ENCODE measurements around the gene UBE2R2. TPM values are rescaled to one million over a fixed set of nuclear protein-coding genes. Genes with fewer than 3 reads are reported as not detected.
"Not testable (repeated sequence)": the region's sequence is repeated elsewhere in the genome, so short reads cannot be mapped to it uniquely, and the experiment has no call there.

Gene UBE2R2
- total RNA-seq, 1 donor from 2014 or later, result 36.7 TPM

DNA sequence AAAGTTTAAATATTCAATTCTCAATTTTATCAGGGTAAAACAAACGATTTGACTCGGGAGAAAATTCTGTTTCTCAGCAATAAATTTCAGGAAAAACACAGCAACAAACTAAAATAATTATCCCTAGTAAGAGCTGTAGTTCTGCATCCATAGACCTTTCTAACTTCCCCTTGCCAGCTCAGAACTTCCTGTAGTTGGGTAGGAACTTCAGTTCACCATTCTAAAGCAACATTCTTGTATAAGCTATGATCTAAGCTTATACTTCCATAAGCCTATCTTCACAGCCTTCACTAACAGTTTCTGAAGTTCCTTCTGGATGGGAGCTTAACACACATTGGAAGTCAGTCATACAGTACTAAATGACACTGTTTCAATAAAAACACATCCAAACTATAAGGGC, 135.1 kb downstream of the UBE2R2 start:
- TF ChIP-seq, protein P1, sequence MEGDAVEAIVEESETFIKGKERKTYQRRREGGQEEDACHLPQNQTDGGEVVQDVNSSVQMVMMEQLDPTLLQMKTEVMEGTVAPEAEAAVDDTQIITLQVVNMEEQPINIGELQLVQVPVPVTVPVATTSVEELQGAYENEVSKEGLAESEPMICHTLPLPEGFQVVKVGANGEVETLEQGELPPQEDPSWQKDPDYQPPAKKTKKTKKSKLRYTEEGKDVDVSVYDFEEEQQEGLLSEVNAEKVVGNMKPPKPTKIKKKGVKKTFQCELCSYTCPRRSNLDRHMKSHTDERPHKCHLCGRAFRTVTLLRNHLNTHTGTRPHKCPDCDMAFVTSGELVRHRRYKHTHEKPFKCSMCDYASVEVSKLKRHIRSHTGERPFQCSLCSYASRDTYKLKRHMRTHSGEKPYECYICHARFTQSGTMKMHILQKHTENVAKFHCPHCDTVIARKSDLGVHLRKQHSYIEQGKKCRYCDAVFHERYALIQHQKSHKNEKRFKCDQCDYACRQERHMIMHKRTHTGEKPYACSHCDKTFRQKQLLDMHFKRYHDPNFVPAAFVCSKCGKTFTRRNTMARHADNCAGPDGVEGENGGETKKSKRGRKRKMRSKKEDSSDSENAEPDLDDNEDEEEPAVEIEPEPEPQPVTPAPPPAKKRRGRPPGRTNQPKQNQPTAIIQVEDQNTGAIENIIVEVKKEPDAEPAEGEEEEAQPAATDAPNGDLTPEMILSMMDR (IDR thresholded peaks at IDR 0.05), result no peak
- H3K36me3 ChIP-seq, result peaks cover 34% of the 10 kb centered on the region
- intact Hi-C loops (cut with DNase I), result no loop called here

DNA sequence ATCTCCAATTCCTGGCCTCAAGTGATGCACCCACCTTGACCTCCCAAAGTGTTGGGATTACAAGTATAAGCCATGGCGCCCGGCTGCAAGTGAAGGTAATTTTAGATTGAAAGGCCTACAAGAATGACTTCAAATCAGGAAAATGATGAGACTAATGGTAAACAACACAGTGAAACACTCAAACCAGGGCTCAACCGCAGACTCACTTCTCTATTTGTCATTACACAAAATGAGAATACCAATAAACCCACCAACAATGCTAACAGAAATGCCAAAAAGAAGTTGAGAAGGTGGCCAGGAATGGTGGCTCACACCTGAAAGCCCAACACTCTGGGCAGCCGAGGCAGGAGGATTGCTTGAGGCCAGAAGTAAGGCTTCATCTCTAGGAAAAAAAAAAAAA, 139.6 kb downstream of the UBE2R2 start:
- TF ChIP-seq, protein P1 (IDR thresholded peaks at IDR 0.05), result no peak
- Histone ChIP-seq H3K27ac (no peak overlapping the region), H3K9me3 (no peaks in the 10 kb centered on the region), H3K4me3 (no peak overlapping the region), H3K27me3 (no peaks in the 10 kb centered on the region), H3K4me1 (no peaks in the 10 kb centered on the region), H3K36me3 (peaks cover 50% of the 10 kb centered on the region)
- intact Hi-C loops (cut with DNase I), result no loop called here
- ATAC-seq, result no peak
- DNase-seq, result no peak

More for the DNA sequence above, 135.1 kb downstream of the UBE2R2 start:
- Histone ChIP-seq H3K4me3 (no peak overlapping the region), H3K27me3 (no peaks in the 10 kb centered on the region), H3K4me1 (no peaks in the 10 kb centered on the region), H3K27ac (no peak overlapping the region), H3K9me3 (no peaks in the 10 kb centered on the region)
- DNase-seq (no peak), ATAC-seq (peak; percentile 54)

- H3K4me1 ChIP-seq, result no peaks in the 10 kb centered on the region
- no peaks in the 10 kb centered on the region for H3K27me3 ChIP-seq
- DNase-seq (no peak), ATAC-seq (no peak)
- intact Hi-C loops (cut with DNase I), result no loop called here
- no peak overlapping the region for H3K4me3 ChIP-seq
- H3K9me3 ChIP-seq, result no peaks in the 10 kb centered on the region
- peaks cover 35% of the 10 kb centered on the region for H3K36me3 ChIP-seq
- H3K27ac ChIP-seq, result no peak overlapping the region
- TF ChIP-seq, protein P1 (IDR thresholded peaks at IDR 0.05), result no peak
Measured at GRCh38 chr9:33959725-33960124, 142.8 kb downstream of the UBE2R2 start.

DNA sequence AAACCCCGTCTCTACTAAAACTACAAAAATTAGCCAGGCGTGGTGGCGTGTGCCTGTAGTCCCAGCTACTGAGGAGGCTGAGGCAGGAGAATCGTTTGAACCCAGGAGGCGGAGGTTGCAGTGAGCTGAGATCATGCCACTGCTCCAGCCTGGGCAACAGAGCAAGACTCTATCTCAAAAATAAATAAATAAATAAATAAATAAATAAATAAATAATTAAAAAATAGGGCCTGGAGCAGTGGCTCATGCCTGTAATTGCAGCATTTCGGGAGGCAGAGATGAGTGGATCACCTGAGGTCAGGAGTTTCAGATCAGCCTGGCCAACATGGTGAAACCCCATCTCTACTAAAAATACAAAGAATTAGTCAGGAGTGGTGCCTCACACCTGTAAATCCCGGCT, 145.5 kb downstream of the UBE2R2 start:
- intact Hi-C loops (cut with DNase I); H3K4me3 ChIP-seq; DNase-seq; H3K27me3 ChIP-seq; H3K4me1 ChIP-seq; H3K9me3 ChIP-seq; H3K27ac ChIP-seq; ATAC-seq: not testable (repeated sequence)
- peaks cover 20% of the 10 kb centered on the region for H3K36me3 ChIP-seq

GRCh38 chr9:33964086-33964768, 147.3 kb downstream of the UBE2R2 start:
- ATAC-seq (no peak), DNase-seq (no peak)
- Histone ChIP-seq H3K4me3 (no peak overlapping the region), H3K4me1 (no peaks in the 10 kb centered on the region), H3K9me3 (no peaks in the 10 kb centered on the region), H3K36me3 (peaks cover 15% of the 10 kb centered on the region), H3K27me3 (no peaks in the 10 kb centered on the region), H3K27ac (no peak overlapping the region)
- TF ChIP-seq, protein P1 (IDR thresholded peaks at IDR 0.05), result no peak
- intact Hi-C loops (cut with DNase I), result no loop called here

Other genes with a start within 250 kb of the UBE2R2 start
- gene PRSS3, start 21.6 kb upstream of the UBE2R2 start, total RNA-seq, result not detected
- gene UBAP2, start 231.7 kb downstream of the UBE2R2 start, total RNA-seq, result 36.2 TPM